NB4 (cell line): ENCODE results near the gene FBXL20.
"Not testable (repeated sequence)": the region's sequence is repeated elsewhere in the genome, so short reads cannot be mapped to it uniquely, and the experiment has no call there.

Experiments
- DNase-seq: peaks from one replicate; pipeline ENCODE4 v3.0.0; 2010; ENCODE audit warnings: low read depth
- H3K4me3 ChIP-seq: one replicate; pipeline ENCODE4 v1.5.1; 2011; ENCODE audit warnings: mild to moderate bottlenecking, low read depth, low read length, moderate library complexity
- MAX ChIP-seq: IDR thresholded peaks from 2 replicates; pipeline ENCODE4 v1.6.1; 2011; ENCODE audit warnings: low read depth, low read length
- MYC ChIP-seq: IDR thresholded peaks from 2 replicates; pipeline ENCODE4 v1.6.1; 2011; ENCODE audit warnings: low read depth, low read length
- POLR2A ChIP-seq: IDR thresholded peaks from 2 replicates; pipeline ENCODE4 v1.6.1; 2011; ENCODE audit warnings: mild to moderate bottlenecking; ENCODE audit not compliant: insufficient read length; ENCODE audit errors: extremely low read depth
- TF ChIP-seq, protein P1 (sequence below): IDR thresholded peaks from one replicate; pipeline ENCODE4 v1.5.1; 2012; ENCODE audit warnings: low read depth, low read length

FBXL20 gene

DNA sequence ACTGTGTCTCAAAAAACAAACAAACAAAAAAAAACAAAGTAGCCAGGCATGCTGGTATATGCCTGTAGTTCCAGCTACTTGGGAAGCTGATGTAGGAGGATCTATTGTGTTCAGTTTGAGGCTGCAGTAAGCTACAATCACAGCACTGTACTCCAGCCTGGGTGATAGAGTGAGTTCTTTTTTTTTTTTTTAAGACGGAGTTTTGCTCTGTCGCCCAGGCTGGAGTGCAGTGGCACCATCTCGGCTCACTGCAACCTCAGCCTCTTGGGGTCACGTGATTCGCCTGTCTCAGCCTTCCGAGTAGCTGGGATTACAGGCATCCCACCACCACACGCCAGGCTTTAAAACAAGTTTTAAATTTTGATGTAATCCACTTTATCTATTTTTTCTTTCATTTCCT, 95.4 kb downstream of the FBXL20 start:
- TF ChIP-seq, protein P1, sequence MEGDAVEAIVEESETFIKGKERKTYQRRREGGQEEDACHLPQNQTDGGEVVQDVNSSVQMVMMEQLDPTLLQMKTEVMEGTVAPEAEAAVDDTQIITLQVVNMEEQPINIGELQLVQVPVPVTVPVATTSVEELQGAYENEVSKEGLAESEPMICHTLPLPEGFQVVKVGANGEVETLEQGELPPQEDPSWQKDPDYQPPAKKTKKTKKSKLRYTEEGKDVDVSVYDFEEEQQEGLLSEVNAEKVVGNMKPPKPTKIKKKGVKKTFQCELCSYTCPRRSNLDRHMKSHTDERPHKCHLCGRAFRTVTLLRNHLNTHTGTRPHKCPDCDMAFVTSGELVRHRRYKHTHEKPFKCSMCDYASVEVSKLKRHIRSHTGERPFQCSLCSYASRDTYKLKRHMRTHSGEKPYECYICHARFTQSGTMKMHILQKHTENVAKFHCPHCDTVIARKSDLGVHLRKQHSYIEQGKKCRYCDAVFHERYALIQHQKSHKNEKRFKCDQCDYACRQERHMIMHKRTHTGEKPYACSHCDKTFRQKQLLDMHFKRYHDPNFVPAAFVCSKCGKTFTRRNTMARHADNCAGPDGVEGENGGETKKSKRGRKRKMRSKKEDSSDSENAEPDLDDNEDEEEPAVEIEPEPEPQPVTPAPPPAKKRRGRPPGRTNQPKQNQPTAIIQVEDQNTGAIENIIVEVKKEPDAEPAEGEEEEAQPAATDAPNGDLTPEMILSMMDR, result no peak
- TF ChIP-seq MYC, result no peak
- no peak for TF ChIP-seq POLR2A
- no peak for TF ChIP-seq MAX
- H3K4me3 ChIP-seq, result no peak overlapping the region
- no peak for DNase-seq

DNA sequence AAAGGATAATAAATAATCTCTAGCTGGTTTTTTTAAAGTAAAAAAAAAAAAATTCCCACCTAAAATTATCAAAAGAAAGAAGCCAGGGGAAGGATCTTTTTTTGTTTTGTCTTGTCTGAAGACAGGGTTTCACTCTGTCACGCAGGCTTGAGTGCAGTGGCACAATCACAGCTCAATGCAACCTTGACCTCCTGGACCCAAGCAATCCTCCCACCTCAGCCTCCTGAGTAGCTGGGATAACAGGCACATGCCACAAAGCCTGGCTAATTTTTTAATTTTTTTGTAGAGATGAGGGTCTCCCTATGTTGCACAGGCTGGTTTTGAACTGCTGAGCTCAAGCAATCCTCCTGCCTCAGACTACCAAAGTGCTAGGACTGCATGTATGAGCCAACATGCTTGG, 97.2 kb downstream of the FBXL20 start:
- TF ChIP-seq MAX (no peak), POLR2A (no peak), MYC (no peak)
- TF ChIP-seq, protein P1, result no peak
- no peak for DNase-seq
- no peak overlapping the region for H3K4me3 ChIP-seq

GRCh38 chr17:39294060-39294459, 107.4 kb downstream of the FBXL20 start:
- no peak overlapping the region for H3K4me3 ChIP-seq
- TF ChIP-seq, protein P1, result no peak
- no peak for TF ChIP-seq MYC
- no peak for TF ChIP-seq POLR2A
- no peak for TF ChIP-seq MAX
- no peak for DNase-seq

- DNase-seq, H3K4me3 ChIP-seq: not testable (repeated sequence)
Observed at GRCh38 chr17:39292546-39292945, 108.9 kb downstream of the FBXL20 start.

DNA sequence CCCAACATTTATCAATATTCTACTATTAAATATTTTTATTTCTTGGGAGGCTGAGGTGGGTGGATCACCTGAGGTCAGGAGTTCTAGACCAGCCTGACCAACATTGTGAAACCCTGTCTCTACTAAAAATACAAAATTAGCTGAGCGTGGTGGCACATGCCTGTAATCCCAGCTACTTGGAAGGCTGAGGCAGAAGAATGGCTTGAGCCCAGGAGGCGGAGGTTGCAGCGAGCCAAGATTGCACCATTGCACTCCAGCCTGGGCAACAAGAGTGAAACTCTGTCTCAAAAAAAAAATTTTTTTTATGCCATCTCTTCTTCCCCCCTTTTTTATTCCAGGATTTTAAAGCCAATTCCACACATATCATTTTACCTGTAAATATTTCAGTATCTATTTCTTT, 114.9 kb downstream of the FBXL20 start:
- not testable (repeated sequence) for H3K4me3 ChIP-seq, DNase-seq

DNA sequence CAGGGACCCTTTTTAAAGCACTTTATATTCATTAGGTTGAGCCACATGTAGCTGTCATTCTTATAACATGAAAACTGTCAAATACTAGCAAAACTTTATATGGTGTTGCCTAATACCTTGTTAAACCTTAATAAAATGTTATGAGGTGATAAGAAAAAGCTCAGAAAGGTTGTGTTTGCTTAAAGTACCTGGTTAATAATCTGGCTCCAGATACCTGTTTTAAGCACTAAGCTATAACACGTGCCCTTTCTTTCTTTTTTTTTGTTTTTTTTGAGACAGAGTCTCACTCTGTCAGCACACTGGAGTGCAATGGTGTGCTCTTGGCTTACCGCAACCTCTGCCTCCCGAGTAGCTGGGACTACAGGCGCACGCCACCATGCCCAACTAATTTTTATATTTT, 116.7 kb downstream of the FBXL20 start:
- no peak for DNase-seq
- TF ChIP-seq, protein P1, result no peak
- TF ChIP-seq MAX (no peak), MYC (no peak), POLR2A (no peak)
- H3K4me3 ChIP-seq, result no peak overlapping the region

DNA sequence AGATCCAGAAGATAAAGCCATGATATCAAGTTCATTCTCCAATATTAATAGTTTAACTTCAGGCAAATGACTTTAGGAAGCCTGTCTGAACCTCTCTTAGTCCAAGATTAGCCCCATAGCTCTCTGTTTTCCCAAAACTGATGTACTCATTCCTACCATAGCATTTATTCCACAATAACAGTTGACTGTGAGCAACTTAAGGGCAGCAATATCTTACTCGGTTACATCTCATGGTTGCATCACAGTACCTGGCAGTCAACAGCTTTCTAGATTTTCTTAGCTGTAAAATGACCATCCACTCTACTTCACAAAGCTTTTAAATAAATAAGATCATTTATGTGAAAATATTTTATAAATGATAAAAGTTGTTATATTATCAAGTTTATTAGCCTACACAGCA, 117.5 kb downstream of the FBXL20 start:
- TF ChIP-seq MAX, result no peak
- TF ChIP-seq, protein P1, result no peak
- H3K4me3 ChIP-seq, result no peak overlapping the region
- no peak for DNase-seq
